Chondrocyte (in vitro differentiated cells): ENCODE measurements around the gene TAS2R9. TPM values are rescaled to one million over a fixed set of nuclear protein-coding genes. Genes with fewer than 3 reads are reported as not detected.

ENCODE experiments used
- DNase-seq: peaks from one replicate; pipeline ENCODE4 v3.0.0; 2021; ENCODE audit warnings: mixed read lengths, low spot score
- H3K27ac Mint-ChIP-seq: one replicate; pipeline ENCODE4 v1.8.0; 2021; ENCODE audit warnings: mild to moderate bottlenecking, moderate library complexity, mixed read lengths; ENCODE audit not compliant: unreplicated experiment
- H3K27me3 Mint-ChIP-seq: 2 replicates; pipeline ENCODE4 v1.8.0; 2021; ENCODE audit warnings: low read depth, mixed read lengths
- H3K36me3 Mint-ChIP-seq: 2 replicates; pipeline ENCODE4 v1.8.0; 2021; ENCODE audit warnings: low read depth, mixed read lengths
- H3K4me1 Mint-ChIP-seq: 2 replicates; pipeline ENCODE4 v1.8.0; 2021; ENCODE audit warnings: low read depth, mild to moderate bottlenecking, mixed read lengths
- H3K4me3 Mint-ChIP-seq: one replicate; pipeline ENCODE4 v1.8.0; 2021; ENCODE audit warnings: mild to moderate bottlenecking, moderate library complexity, mixed read lengths; ENCODE audit not compliant: unreplicated experiment
- H3K9me3 Mint-ChIP-seq: 2 replicates; pipeline ENCODE4 v1.8.0; 2021; ENCODE audit warnings: low read depth, mixed read lengths
- total RNA-seq: library from RNA; stranded (reverse); gene quantifications from 3 replicates; pipeline ENCODE4 v1.2.1, GENCODE V29; 2021
- TF ChIP-seq, protein P1 (sequence below): fragments of 200-600 bp; sonication (generic); IDR thresholded peaks from 2 replicates; pipeline ENCODE4 v1.5.0; 2021; ENCODE audit warnings: antibody characterized with exemption, mild to moderate bottlenecking, moderate library complexity

The TAS2R9 gene
- total RNA-seq, 1 donor from 2014 or later = not detected

DNA sequence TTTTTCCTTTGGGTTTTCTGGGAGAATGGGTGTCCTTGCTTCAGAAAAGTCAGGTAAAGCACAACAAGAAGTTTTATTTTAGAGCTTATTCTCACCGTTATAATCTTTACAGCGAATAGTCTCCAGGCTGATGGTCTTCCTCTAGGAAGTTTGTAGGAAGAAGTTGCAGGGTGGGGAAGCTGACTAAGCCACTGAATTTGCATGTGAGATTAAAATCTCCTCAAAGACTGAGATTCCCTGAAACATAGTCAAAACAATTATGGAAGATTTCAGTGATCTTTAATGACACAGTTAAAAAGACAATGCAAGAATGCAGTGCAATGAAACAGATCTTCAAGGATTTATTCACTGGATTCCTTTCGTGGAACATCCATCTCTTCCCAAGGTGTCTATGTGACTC is 15.0 kb upstream of the TAS2R9 start:
- TF ChIP-seq, protein P1, sequence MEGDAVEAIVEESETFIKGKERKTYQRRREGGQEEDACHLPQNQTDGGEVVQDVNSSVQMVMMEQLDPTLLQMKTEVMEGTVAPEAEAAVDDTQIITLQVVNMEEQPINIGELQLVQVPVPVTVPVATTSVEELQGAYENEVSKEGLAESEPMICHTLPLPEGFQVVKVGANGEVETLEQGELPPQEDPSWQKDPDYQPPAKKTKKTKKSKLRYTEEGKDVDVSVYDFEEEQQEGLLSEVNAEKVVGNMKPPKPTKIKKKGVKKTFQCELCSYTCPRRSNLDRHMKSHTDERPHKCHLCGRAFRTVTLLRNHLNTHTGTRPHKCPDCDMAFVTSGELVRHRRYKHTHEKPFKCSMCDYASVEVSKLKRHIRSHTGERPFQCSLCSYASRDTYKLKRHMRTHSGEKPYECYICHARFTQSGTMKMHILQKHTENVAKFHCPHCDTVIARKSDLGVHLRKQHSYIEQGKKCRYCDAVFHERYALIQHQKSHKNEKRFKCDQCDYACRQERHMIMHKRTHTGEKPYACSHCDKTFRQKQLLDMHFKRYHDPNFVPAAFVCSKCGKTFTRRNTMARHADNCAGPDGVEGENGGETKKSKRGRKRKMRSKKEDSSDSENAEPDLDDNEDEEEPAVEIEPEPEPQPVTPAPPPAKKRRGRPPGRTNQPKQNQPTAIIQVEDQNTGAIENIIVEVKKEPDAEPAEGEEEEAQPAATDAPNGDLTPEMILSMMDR = no peak
- DNase-seq = no peak
- Mint-ChIP-seq H3K36me3 (no peaks in the 10 kb centered on the region), H3K27me3 (no peaks in the 10 kb centered on the region), H3K4me1 (peaks cover 10% of the 10 kb centered on the region), H3K4me3 (no peak overlapping the region), H3K9me3 (no peaks in the 10 kb centered on the region), H3K27ac (no peak overlapping the region)

DNA sequence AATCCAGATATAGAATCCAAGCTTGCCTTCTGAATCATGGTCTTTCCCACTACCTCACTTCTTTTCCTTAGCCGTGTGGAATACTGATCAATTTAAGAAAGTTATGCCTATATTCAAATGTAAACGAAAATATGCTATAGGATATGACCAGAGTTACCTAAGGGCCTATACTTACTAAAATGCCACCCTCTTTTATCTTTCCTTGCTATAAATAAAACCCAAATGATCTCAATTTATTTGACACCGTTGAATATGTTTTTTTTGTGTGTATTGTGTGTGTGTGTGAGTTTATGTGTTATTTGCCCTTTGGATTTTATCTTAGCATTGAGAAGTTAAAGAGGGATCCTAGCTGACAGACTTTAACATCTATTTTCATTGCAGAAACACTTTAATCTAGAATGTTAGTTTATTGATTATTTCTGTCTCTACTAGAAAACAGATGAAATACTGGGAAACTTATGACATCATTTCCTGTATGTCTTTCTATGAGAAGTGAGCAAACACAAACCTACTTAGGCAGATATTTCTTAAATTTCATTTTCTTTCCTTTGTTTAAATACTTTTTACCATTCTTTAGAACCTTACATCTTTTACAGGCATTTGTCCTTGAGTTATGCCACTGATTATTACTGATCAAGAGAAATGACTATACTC is 2.0 kb upstream of the TAS2R9 start:
- Mint-ChIP-seq H3K27ac (no peak overlapping the region), H3K36me3 (no peaks in the 10 kb centered on the region), H3K27me3 (peaks cover 7% of the 10 kb centered on the region), H3K4me3 (no peak overlapping the region), H3K9me3 (peaks cover 4% of the 10 kb centered on the region), H3K4me1 (no peaks in the 10 kb centered on the region)
- TF ChIP-seq, protein P1 = no peak
- no peak for DNase-seq

DNA sequence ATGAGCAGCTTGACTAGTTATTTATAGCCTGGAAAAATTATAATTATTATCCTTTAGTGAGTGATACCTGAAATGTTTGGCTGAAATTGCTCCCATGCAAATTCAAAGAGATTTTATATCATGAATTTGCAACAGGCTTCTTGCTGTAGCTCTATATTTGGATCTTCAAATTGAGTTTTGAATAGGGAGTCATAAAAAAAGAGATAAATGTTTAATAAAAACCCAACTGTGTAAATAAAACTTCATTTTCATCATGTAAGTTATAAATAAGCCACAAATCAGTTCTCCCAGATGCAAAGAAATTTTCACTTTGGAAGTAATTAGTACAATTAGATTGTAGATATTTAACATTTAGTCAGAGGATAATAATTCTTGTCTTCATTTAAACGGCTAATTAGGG is 2.8 kb downstream of the TAS2R9 start, which contains the start of gene TAS2R8:
Gene TAS2R8 (minus strand): TSS at position 101 of the 400 bp plus-strand sequence. CDS start 306 bp downstream, outside the sequence.
- no peak within 1 kb of the TSS for H3K4me3 Mint-ChIP-seq
- peaks cover 11% of the 10 kb centered on the region for H3K27me3 Mint-ChIP-seq
- H3K9me3 Mint-ChIP-seq = no peaks in the 10 kb centered on the region
- no peaks in the 10 kb centered on the region for H3K36me3 Mint-ChIP-seq
- no peak within 1 kb of the TSS for H3K27ac Mint-ChIP-seq
- no peak for DNase-seq
- TF ChIP-seq, protein P1 = no peak
- no peaks in the 10 kb centered on the region for H3K4me1 Mint-ChIP-seq

DNA sequence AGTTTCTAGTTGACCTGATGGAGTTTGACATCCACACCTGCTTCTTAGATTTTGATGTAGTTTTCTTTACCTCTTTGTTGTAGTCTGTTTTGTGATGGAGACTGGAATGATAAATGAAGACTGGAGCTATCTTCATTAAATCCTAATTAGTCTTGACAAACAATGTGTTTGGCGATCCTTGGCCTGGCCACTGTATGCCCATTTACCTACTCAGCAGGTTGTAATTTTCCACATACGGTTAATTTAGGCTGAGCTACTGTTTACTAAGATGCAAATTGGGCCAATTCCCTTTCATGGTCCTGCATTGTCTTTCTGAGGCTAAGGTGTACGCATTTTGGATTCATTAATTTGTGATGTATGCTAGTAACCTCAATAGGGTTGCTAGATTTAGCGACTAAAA is 7.4 kb downstream of the TAS2R9 start, which contains the start of gene TAS2R7:
Gene TAS2R7 (minus strand): TSS at position 41 of the 400 bp plus-strand sequence. CDS start 57 bp downstream, outside the sequence.
- no peaks in the 10 kb centered on the region for H3K9me3 Mint-ChIP-seq
- no peaks in the 10 kb centered on the region for H3K36me3 Mint-ChIP-seq
- H3K4me1 Mint-ChIP-seq = no peaks in the 10 kb centered on the region
- TF ChIP-seq, protein P1 = no peak
- H3K27me3 Mint-ChIP-seq = peaks cover 33% of the 10 kb centered on the region
- H3K27ac Mint-ChIP-seq = no peak within 1 kb of the TSS
- H3K4me3 Mint-ChIP-seq = no peak within 1 kb of the TSS
- DNase-seq = no peak

DNA sequence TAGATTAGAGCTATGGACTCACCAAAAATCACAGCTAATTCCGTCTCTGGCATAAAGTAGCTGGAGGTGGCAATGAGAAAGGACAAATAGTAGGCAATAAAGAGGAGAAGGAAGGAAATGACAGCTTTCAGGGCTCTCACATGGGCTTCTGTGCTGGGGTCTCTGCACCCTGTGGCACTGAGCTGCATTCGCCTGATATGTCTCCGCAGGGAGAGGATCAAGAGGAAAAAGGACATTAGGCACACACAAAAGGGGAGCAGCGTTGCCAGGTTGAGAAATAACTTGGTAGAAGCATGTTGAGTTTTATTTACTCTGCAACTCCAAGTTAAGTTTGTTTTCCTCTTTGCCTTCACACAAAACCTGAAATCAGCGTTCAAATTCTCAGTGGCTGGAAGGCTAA is 8.2 kb downstream of the TAS2R9 start:
- Mint-ChIP-seq H3K4me3 (no peak overlapping the region), H3K27me3 (peaks cover 38% of the 10 kb centered on the region), H3K36me3 (no peaks in the 10 kb centered on the region), H3K4me1 (no peaks in the 10 kb centered on the region), H3K27ac (no peak overlapping the region), H3K9me3 (no peaks in the 10 kb centered on the region)
- no peak for DNase-seq
- TF ChIP-seq, protein P1 = no peak
